GM12878 (cell line): ENCODE measurements around the gene ZBTB48. TPM values are rescaled to one million over a fixed set of nuclear protein-coding genes. Genes with fewer than 3 reads are reported as not detected.
A peak's percentile ranks its signal among the peaks of the same experiment; 100 is the strongest.

Experiments
- ASH2L ChIP-seq: fragments of 300-600, 200-600 bp; sonication (generic); IDR thresholded peaks from 2 replicates; pipeline ENCODE4 v1.6.1; 2017; ENCODE audit warnings: low read depth, mild to moderate bottlenecking, borderline replicate concordance
- BCL3 ChIP-seq: IDR thresholded peaks from 2 replicates; pipeline ENCODE4 v1.6.1; 2011; ENCODE audit warnings: borderline replicate concordance, low read depth, mild to moderate bottlenecking, moderate library complexity, low read length; ENCODE audit not compliant: insufficient read depth, poor library complexity, severe bottlenecking
- BRCA1 ChIP-seq: IDR thresholded peaks from 2 replicates; pipeline ENCODE4 v1.6.1; 2011; ENCODE audit warnings: low read depth, low read length, improper control_type of control experiment
- E4F1 ChIP-seq: fragments of 450-650 bp; IDR thresholded peaks from 2 replicates; pipeline ENCODE4 v1.6.1; 2018; ENCODE audit warnings: borderline replicate concordance, mild to moderate bottlenecking; ENCODE audit not compliant: partially characterized antibody
- EGR1 ChIP-seq, 2 experiments: IDR thresholded peaks; 1 replicate in 1 of 2; 2 replicates in 1 of 2; pipeline ENCODE4 v1.6.1; 2011 to 2012; ENCODE audit warnings: low read depth in 2 of 2, low read length in 2 of 2, borderline replicate concordance in 1 of 2, mild to moderate bottlenecking in 1 of 2, moderate library complexity in 1 of 2
- GATAD2B ChIP-seq: fragments of 450-650 bp; conservative IDR thresholded peaks from 2 replicates; pipeline ENCODE4 v1.6.1; 2017; ENCODE audit warnings: low read depth, mild to moderate bottlenecking, moderate library complexity
- MEF2B ChIP-seq: fragments of 450-650 bp; IDR thresholded peaks from 2 replicates; pipeline ENCODE4 v1.6.1; 2018; ENCODE audit warnings: mild to moderate bottlenecking, moderate library complexity; ENCODE audit not compliant: partially characterized antibody, poor library complexity, severe bottlenecking
- MLLT1 ChIP-seq: fragments of 450-650 bp; IDR thresholded peaks from 2 replicates; pipeline ENCODE4 v1.6.1; 2016; ENCODE audit warnings: mild to moderate bottlenecking
- NBN ChIP-seq: fragments of 450-650 bp; IDR thresholded peaks from 2 replicates; pipeline ENCODE4 v1.6.1; 2016
- NKRF ChIP-seq: fragments of 450-650 bp; conservative IDR thresholded peaks from 2 replicates; pipeline ENCODE4 v1.6.1; 2017; ENCODE audit warnings: mild to moderate bottlenecking, moderate library complexity
- NRF1 ChIP-seq: conservative IDR thresholded peaks from 2 replicates; pipeline ENCODE4 v1.6.1; 2011; ENCODE audit warnings: mild to moderate bottlenecking, low read depth, low read length, improper control_type of control experiment
- PAX8 ChIP-seq: fragments of 450-650 bp; IDR thresholded peaks from 2 replicates; pipeline ENCODE4 v1.6.1; 2017; ENCODE audit warnings: mild to moderate bottlenecking, moderate library complexity
- POLR2A ChIP-seq: IDR thresholded peaks from 2 replicates; pipeline ENCODE4 v1.6.1; 2011; ENCODE audit warnings: low read depth, mild to moderate bottlenecking, low read length
- SMC3 ChIP-seq: IDR thresholded peaks from 2 replicates; pipeline ENCODE4 v1.6.1; 2011; ENCODE audit warnings: low read length, improper control_type of control experiment, borderline replicate concordance
- YY1 ChIP-seq: IDR thresholded peaks from 2 replicates; pipeline ENCODE4 v1.6.1; 2011; ENCODE audit warnings: low read depth, mild to moderate bottlenecking, low read length
- ZBED1 ChIP-seq: IDR thresholded peaks from 2 replicates; pipeline ENCODE4 v1.6.1; 2016; ENCODE audit warnings: borderline replicate concordance
- ZNF274 ChIP-seq: IDR thresholded peaks from one replicate; pipeline ENCODE4 v1.8.0; 2011; ENCODE audit not compliant: insufficient read length, insufficient read depth
- ZNF592 ChIP-seq: fragments of 450-650 bp; IDR thresholded peaks from 2 replicates; pipeline ENCODE4 v1.6.1; 2017; ENCODE audit warnings: mild to moderate bottlenecking, moderate library complexity
- polyA plus RNA-seq, 11 experiments: library from polyadenylated mRNA; depleted of rRNA in 4 of 11; unstranded in 6 of 11; stranded (reverse) in 5 of 11; fragments of >200 nt; fragmentation: Nextera tagmentation in 4 of 11; fragmentation: Illumina TruSeq in 1 of 11; extraction: Ambion mirVana in 4 of 11; extraction: Trizol in 1 of 11; gene quantifications; 1 replicate in 1 of 11; 2 replicates in 10 of 11; pipeline versions ENCODE4 v1.2.1 to v1.2.3, GENCODE V29; 2011 to 2016; ENCODE audit warnings: inconsistent platforms in 2 of 11, missing spikeins in 2 of 11, low read depth in 1 of 11
- total RNA-seq, 4 experiments: library from RNA; depleted of rRNA in 3 of 4; stranded (reverse); fragments of >200 nt in 3 of 4; fragmentation: Illumina TruSeq in 1 of 4; extraction: Trizol in 1 of 4; gene quantifications; 2 replicates each; pipeline versions ENCODE4 v1.2.1 to v1.2.3, GENCODE V29; 2013 to 2021

ZBTB48 gene
- total and polyA plus RNA-seq, 10 of the 15 experiments (the other 5 are each of a cell fraction or from before 2014, with no cell fraction given): 1.00 to 25.3 (median 16.7) TPM

- TF ChIP-seq ZNF274 (no peak), SMC3 (no peak), POLR2A (peak; percentile 3; the same call in 1 of the 2 replicates), MEF2B (no peak), ZNF592 (no peak), ZBED1 (no peak), BCL3 (no peak), YY1 (peak; percentile 44; the same call in 1 of the 2 replicates), EGR1 (IDR thresholded peaks at IDR 0.05; ENCODE audit: borderline replicate concordance in 1 of 2, low read depth in 2 of 2, low read length in 2 of 2) (no peak), NBN (no peak), NKRF (peak; percentile 55), ASH2L (no peak), E4F1 (no peak), MLLT1 (no peak), NRF1 (no peak), BRCA1 (no peak), PAX8 (no peak), GATAD2B (no peak; the same call in none of the 2 replicates)
Measured at GRCh38 chr1:6601923-6602668, 22.3 kb downstream of the ZBTB48 start (continued).
